ENCODE results near the gene CCNI.
"Not testable (repeated sequence)": the region's sequence is repeated elsewhere in the genome, so short reads cannot be mapped to it uniquely, and the experiment has no call there.

The CCNI gene

GRCh38 chr4:77037168-77037567, 38.6 kb downstream of the CCNI start:
- not testable (repeated sequence) for DNase-seq

GRCh38 chr4:77036206-77036605, 39.6 kb downstream of the CCNI start:
- no peak for DNase-seq

GRCh38 chr4:77035153-77035552, 40.6 kb downstream of the CCNI start:
- no peak for DNase-seq

GRCh38 chr4:77031544-77031943, 44.2 kb downstream of the CCNI start:
- no peak for DNase-seq

GRCh38 chr4:77029757-77030156, 46.0 kb downstream of the CCNI start:
- not testable (repeated sequence) for DNase-seq

GRCh38 chr4:77028246-77028645, 47.5 kb downstream of the CCNI start:
- DNase-seq: no peak

GRCh38 chr4:77026322-77026704, 49.5 kb downstream of the CCNI start:
- DNase-seq: no peak

GRCh38 chr4:77025643-77026321, 50.0 kb downstream of the CCNI start:
- no peak for DNase-seq

GRCh38 chr4:77023920-77024319, 51.9 kb downstream of the CCNI start:
- DNase-seq: no peak

- DNase-seq: no peak
Observed at GRCh38 chr4:77022560-77023179, 53.1 kb downstream of the CCNI start.

GRCh38 chr4:77021614-77022089, 54.1 kb downstream of the CCNI start:
- DNase-seq: no peak

GRCh38 chr4:77020017-77020416, 55.8 kb downstream of the CCNI start:
- DNase-seq: no peak

- DNase-seq: no peak
Observed at GRCh38 chr4:77015390-77015789, 60.4 kb downstream of the CCNI start.

GRCh38 chr4:77014256-77014655, 61.5 kb downstream of the CCNI start:
- DNase-seq: no peak

GRCh38 chr4:77012726-77013125, 63.1 kb downstream of the CCNI start:
- no peak for DNase-seq

- DNase-seq: no peak
Observed at GRCh38 chr4:77010841-77011354, 64.9 kb downstream of the CCNI start.

- no peak for DNase-seq
Observed at GRCh38 chr4:77009511-77010115, 66.2 kb downstream of the CCNI start.

GRCh38 chr4:77007358-77008230, 68.2 kb downstream of the CCNI start:
- no peak for DNase-seq

GRCh38 chr4:77006753-77007353, 68.9 kb downstream of the CCNI start:
- DNase-seq: no peak

- no peak for DNase-seq
Observed at GRCh38 chr4:77003400-77003799, 72.4 kb downstream of the CCNI start.

GRCh38 chr4:77002321-77003107, 73.3 kb downstream of the CCNI start:
- no peak for DNase-seq

GRCh38 chr4:77001907-77002306, 73.9 kb downstream of the CCNI start:
- no peak for DNase-seq

Measured in NCI-H1092 treated with DMSO at 0.1 percent for 48 hours (cell line).